Progenitor cell of endocrine pancreas (in vitro differentiated cells): ENCODE results near the gene CRHR1. TPM values are rescaled to one million over a fixed set of nuclear protein-coding genes. Genes with fewer than 3 reads are reported as not detected.

Experiments used
- DNase-seq: peaks from one replicate; pipeline ENCODE4 v3.0.0; 2021; ENCODE audit warnings: low spot score; ENCODE audit not compliant: unreplicated experiment
- H3K27ac Mint-ChIP-seq: 2 replicates; pipeline ENCODE4 v1.8.0; 2021; ENCODE audit warnings: mild to moderate bottlenecking, moderate library complexity, mixed read lengths
- H3K27me3 Mint-ChIP-seq: 2 replicates; pipeline ENCODE4 v1.8.0; 2021; ENCODE audit warnings: mixed read lengths
- H3K36me3 Mint-ChIP-seq: 2 replicates; pipeline ENCODE4 v1.8.0; 2022; ENCODE audit warnings: mixed read lengths; ENCODE audit not compliant: insufficient read depth
- H3K4me1 Mint-ChIP-seq: 2 replicates; pipeline ENCODE4 v1.8.0; 2021; ENCODE audit warnings: low read depth, mixed read lengths
- H3K4me3 Mint-ChIP-seq: 2 replicates; pipeline ENCODE4 v1.8.0; 2021; ENCODE audit warnings: low read depth, mild to moderate bottlenecking, moderate library complexity, mixed read lengths
- H3K9me3 Mint-ChIP-seq: 2 replicates; pipeline ENCODE4 v1.8.0; 2021; ENCODE audit warnings: low read depth, mixed read lengths
- CTCF ChIP-seq: fragments of 200-600 bp; sonication (generic); IDR thresholded peaks from one replicate; pipeline ENCODE4 v1.5.0; 2021; ENCODE audit warnings: antibody characterized with exemption, mild to moderate bottlenecking; ENCODE audit not compliant: unreplicated experiment
- total RNA-seq: library from RNA; stranded (reverse); gene quantifications from 2 replicates; pipeline ENCODE4 v1.2.1, GENCODE V29; 2021

The CRHR1 gene
- total RNA-seq, 1 donor from 2014 or later = not detected

GRCh38 chr17:45826919-45827588, 42.9 kb downstream of the CRHR1 start:
- no peak for TF ChIP-seq CTCF
- Mint-ChIP-seq H3K36me3 (no peaks in the 10 kb centered on the region), H3K4me3 (no peak overlapping the region), H3K27ac (no peak overlapping the region), H3K4me1 (no peaks in the 10 kb centered on the region), H3K27me3 (peaks cover 20% of the 10 kb centered on the region), H3K9me3 (no peaks in the 10 kb centered on the region)
- no peak for DNase-seq

- H3K9me3 Mint-ChIP-seq = no peaks in the 10 kb centered on the region
- no peaks in the 10 kb centered on the region for H3K4me1 Mint-ChIP-seq
- peaks cover 17% of the 10 kb centered on the region for H3K27me3 Mint-ChIP-seq
- no peak for TF ChIP-seq CTCF
- H3K36me3 Mint-ChIP-seq = no peaks in the 10 kb centered on the region
- DNase-seq = no peak
- no peak overlapping the region for H3K27ac Mint-ChIP-seq
- no peak overlapping the region for H3K4me3 Mint-ChIP-seq
These were observed 44.1 kb downstream of the CRHR1 start for GRCh38 chr17:45828171-45828570.

GRCh38 chr17:45828582-45829133, 44.5 kb downstream of the CRHR1 start:
- H3K9me3 Mint-ChIP-seq = no peaks in the 10 kb centered on the region
- no peak overlapping the region for H3K4me3 Mint-ChIP-seq
- no peak overlapping the region for H3K27ac Mint-ChIP-seq
- H3K4me1 Mint-ChIP-seq = no peaks in the 10 kb centered on the region
- no peak for TF ChIP-seq CTCF
- no peaks in the 10 kb centered on the region for H3K36me3 Mint-ChIP-seq
- no peak for DNase-seq
- H3K27me3 Mint-ChIP-seq = peaks cover 17% of the 10 kb centered on the region

GRCh38 chr17:45833920-45834319, 49.8 kb downstream of the CRHR1 start:
- Mint-ChIP-seq H3K36me3 (no peaks in the 10 kb centered on the region), H3K27ac (no peak overlapping the region), H3K4me1 (no peaks in the 10 kb centered on the region), H3K27me3 (peaks cover 14% of the 10 kb centered on the region), H3K4me3 (no peak overlapping the region), H3K9me3 (no peaks in the 10 kb centered on the region)
- DNase-seq = no peak
- no peak for TF ChIP-seq CTCF

- no peaks in the 10 kb centered on the region for H3K36me3 Mint-ChIP-seq
- H3K4me3 Mint-ChIP-seq = no peak overlapping the region
- TF ChIP-seq CTCF = no peak
- no peak overlapping the region for H3K27ac Mint-ChIP-seq
- no peaks in the 10 kb centered on the region for H3K9me3 Mint-ChIP-seq
- no peak for DNase-seq
- no peaks in the 10 kb centered on the region for H3K4me1 Mint-ChIP-seq
- peaks cover 13% of the 10 kb centered on the region for H3K27me3 Mint-ChIP-seq
These were observed 50.6 kb downstream of the CRHR1 start for GRCh38 chr17:45834471-45835396.
